Motor neuron (in vitro differentiated cells): ENCODE data around the gene SAMD10. TPM values are rescaled to one million over a fixed set of nuclear protein-coding genes. Genes with fewer than 3 reads are reported as not detected.

Experiments used
- ATAC-seq, 8 experiments: fragments of 200-7000 bp; cut with Tn5 transposase; replicated peaks in 6 of 8; 2 replicates each; pipeline ENCODE4 v1.8.0; 2021; ENCODE audit warnings: mild to moderate bottlenecking in 8 of 8, moderate library complexity in 8 of 8
- H3K27ac ChIP-seq, 2 donors: fragments of 250-450 bp; sonication (Bioruptor Pico); 2 replicates each; pipeline ENCODE4 v1.9.0; 2021; ENCODE audit warnings: antibody characterized with exemption in 2 of 2, mild to moderate bottlenecking in 2 of 2, moderate library complexity in 1 of 2
- H3K4me1 ChIP-seq, 2 donors: fragments of 250-450 bp; sonication (Bioruptor Pico); replicated peaks in 1 of 2; 2 replicates each; pipeline ENCODE4 v1.6.1; 2021; ENCODE audit warnings: antibody characterized with exemption in 2 of 2, mild to moderate bottlenecking in 2 of 2, moderate library complexity in 1 of 2
- H3K4me3 ChIP-seq, 5 donors: fragments of 250-450 bp; sonication (Bioruptor Pico); 2 replicates each; pipeline ENCODE4 v1.9.0; 2021; ENCODE audit warnings: antibody characterized with exemption in 5 of 5, mild to moderate bottlenecking in 5 of 5, moderate library complexity in 4 of 5
- WGBS, 10 experiments: fragments of 450-650 bp; shearing (Covaris generic); methylation state at CpG; one replicate each; pipeline ENCODE4 v1.0.0; 2022; 5-methylcytosine and 5-hydroxymethylcytosine counted together
- in situ Hi-C, 9 experiments: fragments of 400-800 bp; cut with MboI; loops; one replicate each; pipeline ENCODE4 v1.15.0; 2021; ENCODE audit warnings: low sequenced_read_pairs in 9 of 9, low pct_unique_long_range_greater_than_20kb in 2 of 9; ENCODE audit not compliant: unreplicated experiment in 9 of 9
- total RNA-seq, 8 experiments: library from RNA; unstranded; fragments of 300-600 nt; gene quantifications; 2 replicates each; pipeline versions ENCODE4 v1.2.3 to v1.2.4, GENCODE V29; 2022

SAMD10 gene
- total RNA-seq, 8 experiments from 2014 or later = 0.51 to 9.5 (median 6.1) TPM

DNA sequence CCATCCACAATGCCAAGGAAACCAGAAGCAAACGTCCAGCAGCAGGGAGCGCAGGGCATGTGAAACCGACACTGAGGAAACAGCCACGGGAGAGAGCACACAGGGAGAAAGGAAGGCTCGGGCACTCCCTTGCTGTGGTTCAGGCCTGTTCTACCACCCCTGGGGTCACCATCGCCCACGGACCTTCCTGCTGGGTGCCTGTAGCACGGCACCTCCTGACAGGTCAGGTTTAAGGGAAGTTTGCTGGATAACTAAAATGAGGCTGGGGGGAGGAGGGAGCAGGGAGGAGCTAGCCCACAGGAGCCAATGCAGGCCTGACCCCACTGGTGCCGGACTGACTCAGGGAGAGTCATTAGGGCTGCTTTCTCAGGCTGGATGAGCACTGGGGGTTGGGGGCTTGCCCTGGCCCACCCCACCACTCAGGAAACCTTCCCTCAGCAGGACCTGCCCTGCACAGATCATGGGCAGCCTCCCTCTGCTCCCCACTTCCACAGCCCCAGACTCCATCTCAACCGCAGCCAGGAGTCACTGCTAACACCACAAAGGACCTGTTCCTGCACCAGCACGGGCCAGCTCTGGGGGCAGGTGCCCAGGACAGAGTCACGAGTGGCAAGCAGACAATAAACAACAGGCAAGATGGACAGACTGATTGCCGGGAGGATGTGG lies 25.5 kb downstream of the SAMD10 start:
- no peak overlapping the region for H3K4me3 ChIP-seq
- WGBS, 10 experiments = 17 to 100% (median 70%) methylated on average over 1 to 3 of the region's 13 CpGs; no CpG with 5 or more reads in 3 of the 10 experiments
- no peak overlapping the region for H3K27ac ChIP-seq
- peaks cover 40 to 52% of the 10 kb centered on the region in 2 donors for H3K4me1 ChIP-seq
- in situ Hi-C loops = no loop called here
- ATAC-seq = no peak

DNA sequence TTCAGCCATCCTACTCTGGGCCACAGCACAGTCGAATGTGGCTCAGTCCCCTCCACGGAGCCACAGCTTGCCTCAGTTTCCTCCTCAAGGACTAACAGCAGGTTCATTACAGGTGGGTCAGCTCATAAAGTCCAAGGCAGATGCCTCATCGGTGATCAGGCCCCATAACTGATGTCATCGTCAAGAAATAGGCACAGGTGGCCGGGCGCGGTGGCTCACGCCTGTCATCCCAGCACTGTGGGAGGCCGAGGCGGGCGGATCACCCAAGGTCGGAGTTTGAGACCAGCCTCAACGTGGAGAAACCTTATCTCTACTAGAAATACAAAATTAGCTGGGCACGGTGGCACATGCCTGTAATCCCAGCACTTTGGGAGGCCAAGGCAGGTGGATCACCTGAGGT lies 26.7 kb downstream of the SAMD10 start:
- in situ Hi-C loops = no loop called here
- Histone ChIP-seq H3K4me3 (no peak overlapping the region), H3K27ac (no peak overlapping the region), H3K4me1 (peaks cover 42 to 52% of the 10 kb centered on the region in 2 donors)
- 69 to 100% (median 92%) methylated on average over 2 to 5 of the region's 14 CpGs; no CpG with 5 or more reads in 5 of the 10 experiments for WGBS, 10 experiments
- ATAC-seq = no peak

DNA sequence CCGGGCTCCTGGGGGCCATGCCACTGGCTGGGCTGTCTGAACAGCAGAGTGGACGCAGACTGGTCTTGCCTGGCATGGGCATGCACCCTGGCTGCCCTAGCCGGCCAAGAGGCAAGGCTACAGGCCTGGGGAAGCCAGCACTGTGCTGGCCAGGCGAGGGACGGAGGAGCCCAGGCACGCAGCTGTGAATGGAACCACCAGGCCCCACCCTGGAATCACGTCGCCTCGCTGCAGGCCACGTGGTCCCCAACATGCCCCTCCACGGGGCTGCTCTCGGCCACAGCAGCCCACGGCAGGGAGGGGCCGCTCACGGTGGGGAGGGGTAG lies 27.3 kb downstream of the SAMD10 start:
- H3K4me1 ChIP-seq = peaks cover 38 to 47% of the 10 kb centered on the region in 2 donors
- ATAC-seq = no peak
- 26% methylated on average over 3 of the region's 15 CpGs; no CpG with 5 or more reads in 9 of the 10 experiments for WGBS, 10 experiments
- no peak overlapping the region for H3K27ac ChIP-seq
- in situ Hi-C loops = no loop called here
- H3K4me3 ChIP-seq = no peak overlapping the region

DNA sequence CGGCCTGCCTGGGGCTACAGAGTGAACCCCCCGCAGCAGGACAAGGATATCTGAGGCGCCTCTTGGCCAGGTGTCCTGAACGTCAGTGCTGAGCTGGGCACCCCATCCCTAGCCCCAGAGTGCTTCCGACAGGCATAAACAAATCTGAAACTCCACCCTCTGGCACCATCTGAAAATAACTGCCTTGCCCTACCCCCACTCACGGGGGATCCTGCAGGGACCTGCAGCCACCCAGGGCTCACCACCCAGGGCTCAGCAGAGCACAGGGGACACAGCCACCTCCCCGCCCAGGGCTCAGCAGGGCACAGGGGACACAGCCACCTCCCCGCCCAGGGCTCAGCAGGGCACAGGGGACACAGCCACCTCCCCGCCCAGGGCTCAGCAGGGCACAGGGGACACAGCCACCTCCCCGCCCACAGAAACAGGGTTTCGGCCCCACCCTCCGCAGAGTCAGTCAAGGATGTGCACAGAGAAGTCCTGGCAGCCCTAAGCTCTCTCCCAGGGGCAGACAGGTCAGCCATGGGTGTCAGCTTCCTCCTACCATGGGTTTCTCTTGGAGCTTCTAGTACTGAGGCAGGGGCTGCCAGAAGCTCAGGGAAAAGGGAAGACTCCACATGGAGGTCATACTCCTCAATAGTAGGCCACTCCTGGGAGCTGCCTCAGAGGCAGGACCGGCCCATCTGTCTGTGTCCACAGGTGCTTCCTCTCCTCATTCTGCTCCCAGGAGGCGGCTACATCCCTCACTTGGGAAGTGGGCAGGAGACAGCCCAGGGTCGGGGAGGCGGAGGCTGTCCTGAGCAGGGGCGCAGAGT lies 27.8 kb downstream of the SAMD10 start:
- H3K4me3 ChIP-seq = no peak overlapping the region
- in situ Hi-C loops = no loop called here
- 60 to 86% methylated on average over 1 to 4 of the region's 17 CpGs; no CpG with 5 or more reads in 8 of the 10 experiments for WGBS, 10 experiments
- peaks cover 34 to 41% of the 10 kb centered on the region in 2 donors for H3K4me1 ChIP-seq
- peak overlapping the region in 1 of 2 donors; percentile 83 for H3K27ac ChIP-seq
- no peak for ATAC-seq

DNA sequence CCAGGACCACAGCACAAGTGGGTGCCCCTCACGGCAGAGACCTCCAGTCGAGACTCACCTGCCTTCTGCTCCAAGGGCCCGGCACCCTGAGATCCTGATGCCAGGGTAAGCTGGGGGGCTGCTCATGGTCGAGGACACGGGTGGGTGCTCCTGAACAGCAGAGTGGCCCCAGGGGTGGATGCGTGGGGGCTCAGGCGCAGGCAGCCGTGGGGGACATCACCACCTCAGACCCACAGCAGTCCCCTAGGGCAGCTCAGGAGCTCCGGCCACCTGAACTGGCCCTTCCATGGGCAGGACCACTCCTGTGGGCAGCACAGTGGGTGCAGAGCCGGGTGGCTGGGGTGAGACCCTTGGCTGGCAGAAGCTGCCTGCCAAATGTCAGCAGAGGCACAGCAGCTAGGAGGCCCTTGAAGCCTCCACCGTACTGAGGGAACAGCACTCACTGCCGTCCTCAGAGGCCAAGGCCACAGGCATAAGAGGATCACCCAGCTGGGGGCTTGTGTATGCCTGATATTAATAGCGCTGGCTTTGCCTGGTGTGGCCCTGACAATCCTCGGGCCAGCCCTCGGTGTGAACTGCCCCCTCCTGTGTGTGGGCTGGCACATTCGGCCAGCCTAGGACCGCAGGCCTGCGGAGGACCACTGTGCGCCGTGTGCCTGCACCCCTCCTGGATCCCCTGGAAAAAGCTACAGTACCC lies 28.6 kb downstream of the SAMD10 start:
- peaks cover 34 to 40% of the 10 kb centered on the region in 2 donors for H3K4me1 ChIP-seq
- no peak overlapping the region for H3K4me3 ChIP-seq
- ATAC-seq = no peak
- H3K27ac ChIP-seq = peak overlapping the region in 1 of 2 donors; percentile 83
- WGBS, 10 experiments = 87% methylated on average over 3 of the region's 20 CpGs; no CpG with 5 or more reads in 9 of the 10 experiments
- in situ Hi-C loops = no loop called here

DNA sequence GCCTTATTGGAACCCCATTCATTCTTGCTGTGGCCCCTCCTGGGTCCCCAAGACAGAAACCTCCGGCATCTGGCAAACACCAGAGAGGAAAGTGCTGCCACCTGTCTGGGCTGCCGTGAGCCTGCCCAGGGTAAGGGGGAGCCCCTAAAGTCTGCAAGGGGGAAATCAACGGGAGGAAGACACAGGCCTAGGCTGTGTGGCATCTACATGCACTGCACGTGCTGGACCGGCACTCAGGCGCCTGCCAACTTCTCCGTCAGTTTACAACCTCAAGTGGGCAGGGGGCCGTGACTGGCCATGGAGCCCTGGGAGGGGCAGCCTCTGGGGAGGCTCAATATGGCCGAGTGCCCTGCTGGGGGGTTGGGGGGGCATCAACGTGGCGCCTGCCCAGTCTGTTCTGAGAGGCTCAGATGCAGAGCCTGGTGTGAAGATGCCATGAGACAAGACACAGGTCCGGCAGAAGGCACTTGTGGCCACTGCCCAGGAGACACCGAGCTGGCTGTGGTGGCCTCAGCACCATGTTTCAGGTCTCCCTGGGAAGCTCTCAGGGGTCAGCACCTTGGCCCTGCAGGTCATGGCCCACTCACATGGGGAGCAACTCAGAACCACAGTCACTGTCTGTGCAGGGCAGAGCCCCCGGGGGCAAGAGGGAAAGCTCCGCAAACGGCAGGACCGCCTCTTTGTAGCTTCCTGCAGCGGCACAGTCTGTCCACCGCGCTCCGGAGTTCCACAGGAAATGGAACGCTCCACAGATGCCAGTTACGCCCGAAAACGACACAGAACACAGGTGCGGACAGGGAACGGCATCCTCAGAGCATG lies 31.6 kb downstream of the SAMD10 start:
- Histone ChIP-seq H3K4me3 (no peak overlapping the region), H3K4me1 (peaks cover 24 to 26% of the 10 kb centered on the region in 2 donors), H3K27ac (no peak overlapping the region)
- in situ Hi-C loops = no loop called here
- no peak for ATAC-seq
- WGBS, 10 experiments = 7 to 100% (median 71%) methylated on average over 1 to 4 of the region's 27 CpGs; no CpG with 5 or more reads in 6 of the 10 experiments

DNA sequence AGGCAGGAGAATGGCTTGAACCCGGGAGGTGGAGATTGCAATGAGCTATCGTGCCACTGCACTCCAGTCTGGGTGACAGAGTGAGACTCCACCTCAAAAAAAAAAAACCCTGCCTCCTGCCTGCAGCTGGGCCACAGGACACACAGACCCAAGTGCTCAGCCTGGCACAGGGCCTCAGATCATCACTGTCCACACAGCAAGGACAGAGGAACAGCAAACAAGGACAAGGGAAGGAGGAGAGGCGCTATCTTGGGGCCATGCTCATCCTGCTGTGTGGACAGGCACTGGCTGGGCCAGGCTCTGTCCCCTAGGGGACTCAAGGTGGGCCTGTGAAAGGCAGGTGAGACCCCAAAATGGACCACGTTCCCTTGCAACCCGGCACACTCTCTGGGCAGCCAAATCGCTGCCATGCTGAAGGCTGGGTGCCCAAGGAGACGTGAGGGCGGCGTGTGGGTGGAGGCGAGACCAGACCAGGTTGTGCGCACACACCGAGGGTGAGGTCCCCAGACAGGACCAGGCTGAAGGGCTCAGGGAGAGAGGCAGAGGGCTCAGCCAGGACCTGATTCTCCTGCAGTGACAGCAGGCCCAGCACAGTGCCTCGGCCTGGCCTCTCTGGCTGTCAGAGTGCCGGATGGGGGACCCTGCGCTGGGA lies 32.3 kb downstream of the SAMD10 start:
- Histone ChIP-seq H3K4me1 (peaks cover 28 to 32% of the 10 kb centered on the region in 2 donors), H3K27ac (no peak overlapping the region), H3K4me3 (no peak overlapping the region)
- ATAC-seq = no peak
- 96 to 100% (median 98%) methylated on average over 1 to 6 of the region's 15 CpGs; no CpG with 5 or more reads in 6 of the 10 experiments for WGBS, 10 experiments
- in situ Hi-C loops = no loop called here

DNA sequence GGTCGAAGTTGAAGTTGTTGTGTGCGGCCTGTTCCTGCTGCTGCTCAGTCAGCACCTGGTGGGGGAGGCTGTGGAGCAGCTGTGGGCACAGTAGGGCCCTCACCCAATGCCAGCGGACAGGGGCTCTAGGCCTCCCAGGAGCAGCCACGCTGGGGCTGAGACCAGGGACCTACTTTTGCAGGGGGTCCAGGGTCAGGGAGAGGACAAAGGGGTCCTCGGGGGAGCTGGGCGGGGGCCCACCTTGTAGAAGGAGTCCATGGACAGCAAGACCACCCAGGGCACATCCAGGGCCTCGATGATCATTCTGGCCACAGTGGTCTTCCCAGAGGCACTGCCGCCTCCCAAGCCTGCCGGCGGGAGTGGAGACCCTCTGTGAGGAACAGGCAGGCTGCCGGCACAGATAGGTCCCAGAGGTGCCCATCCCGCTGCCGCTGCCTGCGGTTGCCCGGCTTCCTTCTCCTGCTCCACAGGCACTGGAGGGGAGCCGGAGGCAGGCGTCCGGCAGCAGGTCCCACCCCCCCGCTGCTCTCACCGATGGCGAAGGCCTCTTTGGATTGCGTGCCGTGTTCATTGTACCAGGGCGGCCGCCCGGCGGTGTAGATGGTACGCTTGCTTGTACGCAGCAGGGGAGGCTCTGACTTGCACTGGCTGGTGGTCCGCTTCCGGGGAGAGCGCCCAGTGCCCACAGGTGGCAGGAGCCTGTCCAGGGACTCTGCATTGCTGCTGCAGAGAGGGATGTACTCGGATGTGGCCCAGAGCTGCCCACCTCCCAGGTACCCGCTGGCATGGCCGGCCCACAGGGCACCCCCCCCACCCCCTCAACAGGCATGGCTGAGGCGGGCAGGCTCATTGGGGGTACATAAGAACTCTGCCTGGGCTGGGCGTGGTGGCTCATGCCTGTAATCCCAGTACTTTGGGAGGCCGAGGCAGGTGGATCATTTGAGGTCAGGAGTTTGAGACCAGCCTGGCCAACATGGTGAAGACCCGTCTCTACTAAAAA lies 33.2 kb downstream of the SAMD10 start:
- in situ Hi-C loops = no loop called here
- peaks cover 27 to 28% of the 10 kb centered on the region in 2 donors for H3K4me1 ChIP-seq
- no peak overlapping the region for H3K4me3 ChIP-seq
- ATAC-seq = no peak
- H3K27ac ChIP-seq = no peak overlapping the region
- 98 to 100% methylated on average over 1 to 10 of the region's 39 CpGs; no CpG with 5 or more reads in 8 of the 10 experiments for WGBS, 10 experiments

DNA sequence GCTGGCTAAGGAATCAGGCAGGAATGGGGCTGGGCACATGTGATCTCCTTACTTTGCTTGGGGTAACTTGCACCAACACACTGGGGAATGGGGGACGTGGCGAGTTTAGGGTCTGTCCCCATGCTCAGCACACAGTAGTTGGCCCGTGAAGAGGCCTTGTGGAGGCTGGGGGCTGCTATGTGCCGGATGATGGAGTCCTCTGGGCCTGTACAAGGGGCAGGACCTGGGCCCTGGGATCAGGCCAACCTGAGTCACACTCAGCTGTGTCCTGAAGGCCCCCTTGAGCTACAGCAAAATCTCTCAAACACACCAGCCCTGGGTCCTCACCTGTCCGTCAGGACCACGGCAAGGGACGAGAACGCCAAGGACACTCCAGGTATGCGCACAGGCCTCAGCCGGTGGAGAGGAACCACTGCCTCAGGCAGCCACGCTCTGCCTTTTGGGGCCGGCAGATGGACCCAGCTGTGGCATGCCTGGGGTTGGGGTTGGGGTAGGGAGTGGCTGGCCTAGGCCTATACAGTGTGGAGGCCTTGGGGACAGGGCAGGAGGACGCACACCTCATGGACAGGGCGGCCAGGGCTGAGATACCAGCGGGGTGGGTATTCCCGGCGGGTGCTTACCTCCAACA lies 34.3 kb downstream of the SAMD10 start:
- Histone ChIP-seq H3K27ac (no peak overlapping the region), H3K4me3 (no peak overlapping the region), H3K4me1 (peaks cover 16 to 19% of the 10 kb centered on the region in 2 donors)
- ATAC-seq = no peak
- in situ Hi-C loops = no loop called here
- 100% methylated on average over 3 of the region's 17 CpGs; no CpG with 5 or more reads in 9 of the 10 experiments for WGBS, 10 experiments

DNA sequence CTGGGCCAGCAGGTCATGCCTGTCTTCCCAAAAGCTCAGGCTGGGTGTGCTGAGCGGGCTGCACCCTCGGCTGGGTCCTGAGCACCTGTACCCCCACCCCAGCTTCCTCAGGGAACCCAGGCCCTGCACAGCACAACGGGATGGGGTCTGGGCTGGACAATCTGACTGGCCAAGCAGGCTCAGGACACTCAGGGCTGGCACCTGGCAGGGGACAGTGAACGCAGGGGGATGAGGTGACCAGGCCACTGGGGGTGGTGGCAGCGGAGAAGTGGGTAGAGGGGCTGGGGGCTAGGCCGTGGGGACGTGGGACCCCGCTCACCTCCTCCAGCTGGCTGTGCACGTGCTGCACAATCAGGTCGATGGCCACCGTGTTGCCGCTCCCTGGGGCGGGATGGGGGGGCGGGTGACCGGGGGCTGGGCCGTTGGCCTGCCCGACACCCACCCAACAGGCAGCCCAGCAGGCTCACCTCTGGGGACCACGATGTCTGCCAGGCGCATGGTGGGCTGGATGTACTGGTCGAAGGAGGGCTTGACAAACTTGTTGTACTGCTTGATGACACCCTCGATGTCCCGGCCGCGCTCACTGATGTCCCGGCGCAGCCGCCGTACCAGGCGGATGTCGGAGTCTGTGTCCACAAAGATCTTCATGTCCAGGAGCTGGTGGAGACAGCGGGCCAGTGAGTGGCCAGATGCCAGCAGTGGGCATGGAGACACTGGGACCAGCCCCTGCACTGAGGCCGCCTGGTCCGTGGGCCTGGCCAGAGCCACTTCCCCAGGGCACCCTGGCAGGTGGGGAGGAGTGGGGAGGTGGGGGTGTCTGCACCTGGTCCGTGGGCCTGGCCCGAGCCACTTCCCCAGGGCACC lies 35.1 kb downstream of the SAMD10 start:
- in situ Hi-C loops = no loop called here
- ATAC-seq = no peak
- WGBS, 10 experiments = 91 to 100% methylated on average over 2 to 4 of the region's 35 CpGs; no CpG with 5 or more reads in 8 of the 10 experiments

More for the DNA sequence above, 35.1 kb downstream of the SAMD10 start:
- H3K4me3 ChIP-seq = no peak overlapping the region
- peaks cover 8 to 12% of the 10 kb centered on the region in 2 donors for H3K4me1 ChIP-seq
- no peak overlapping the region for H3K27ac ChIP-seq
